Mesodermal cell (in vitro differentiated cells): ENCODE data around the gene ABCA13. TPM values are rescaled to one million over a fixed set of nuclear protein-coding genes. Genes with fewer than 3 reads are reported as not detected.
"Not testable (repeated sequence)": the region's sequence is repeated elsewhere in the genome, so short reads cannot be mapped to it uniquely, and the experiment has no call there.

ENCODE experiments used
- H3K27ac ChIP-seq: 2 replicates; pipeline ENCODE4 v1.7.0; 2013; ENCODE audit warnings: mild to moderate bottlenecking, low read depth, low read length, moderate library complexity; ENCODE audit not compliant: severe bottlenecking
- H3K36me3 ChIP-seq: 2 replicates; pipeline ENCODE4 v1.7.1; 2013; ENCODE audit warnings: mild to moderate bottlenecking, low read length, moderate library complexity; ENCODE audit not compliant: control insufficient read depth, insufficient read depth
- H3K4me1 ChIP-seq: one replicate; pipeline ENCODE4 v1.7.1; 2013; ENCODE audit warnings: mild to moderate bottlenecking, low read length; ENCODE audit not compliant: insufficient read depth, control insufficient read depth, poor library complexity, severe bottlenecking
- H3K4me3 ChIP-seq: 2 replicates; pipeline ENCODE4 v1.7.0; 2013; ENCODE audit warnings: low read length, control low read depth, mild to moderate bottlenecking; ENCODE audit not compliant: insufficient read depth, poor library complexity, severe bottlenecking; ENCODE audit errors: extremely low read depth
- H3K9me3 ChIP-seq: 2 replicates; pipeline ENCODE4 v1.7.1; 2013; ENCODE audit warnings: mild to moderate bottlenecking, low read length, moderate library complexity; ENCODE audit not compliant: control insufficient read depth
- WGBS, 2 experiments: methylation state at CpG; one replicate each; pipeline ENCODE4 v1.1.5; 2013; ENCODE audit warnings: missing lambda C conversion rate in 2 of 2; ENCODE audit not compliant: insufficient coverage in 2 of 2; 5-methylcytosine and 5-hydroxymethylcytosine counted together
- polyA plus RNA-seq, 2 experiments: library from polyadenylated mRNA; stranded (reverse); fragments of 50-300 nt; gene quantifications; one replicate each; pipeline ENCODE4 v1.2.3, GENCODE V29; 2013

ABCA13 gene
- polyA plus RNA-seq (2013, experiment 1 of 2), result 0.04 TPM
- polyA plus RNA-seq (2013, experiment 2 of 2), result 0.05 TPM

- H3K36me3 ChIP-seq, result no peaks in the 10 kb centered on the region
- 79 to 95% methylated on average over 2 to 4 of the region's 4 CpGs for WGBS, 2 experiments
- H3K27ac ChIP-seq, result no peak within 1 kb of the TSS
- no peaks in the 10 kb centered on the region for H3K9me3 ChIP-seq
- H3K4me1 ChIP-seq, result no peaks in the 10 kb centered on the region
- no peak within 1 kb of the TSS for H3K4me3 ChIP-seq
Observed at GRCh38 chr7:48171202-48171601, at the start of gene ABCA13. Gene ABCA13 (plus strand): TSS chr7:48171458. CDS start chr7:48171484, 26 bp downstream.

GRCh38 chr7:48126037-48126436 is 45.2 kb upstream of the ABCA13 start:
- Histone ChIP-seq H3K4me1 (no peaks in the 10 kb centered on the region), H3K27ac (no peak overlapping the region), H3K9me3 (no peaks in the 10 kb centered on the region), H3K4me3 (no peak overlapping the region), H3K36me3 (no peaks in the 10 kb centered on the region)
- 86 to 100% methylated on average over 2 of the region's 2 CpGs for WGBS, 2 experiments

GRCh38 chr7:48130658-48131108 is 40.6 kb upstream of the ABCA13 start:
- H3K4me1 ChIP-seq, result no peaks in the 10 kb centered on the region
- H3K27ac ChIP-seq, result no peak overlapping the region
- H3K4me3 ChIP-seq, result no peak overlapping the region
- no peaks in the 10 kb centered on the region for H3K36me3 ChIP-seq
- H3K9me3 ChIP-seq, result no peaks in the 10 kb centered on the region

GRCh38 chr7:48132792-48133191 is 38.5 kb upstream of the ABCA13 start:
- H3K4me3 ChIP-seq, result no peak overlapping the region
- H3K9me3 ChIP-seq, result no peaks in the 10 kb centered on the region
- H3K4me1 ChIP-seq, result no peaks in the 10 kb centered on the region
- no peak overlapping the region for H3K27ac ChIP-seq
- no peaks in the 10 kb centered on the region for H3K36me3 ChIP-seq

- no peaks in the 10 kb centered on the region for H3K9me3 ChIP-seq
- H3K27ac ChIP-seq, result no peak overlapping the region
- H3K4me1 ChIP-seq, result no peaks in the 10 kb centered on the region
- no peaks in the 10 kb centered on the region for H3K36me3 ChIP-seq
- no peak overlapping the region for H3K4me3 ChIP-seq
- WGBS, 2 experiments, result 88 to 92% methylated on average over 2 of the region's 3 CpGs
Observed at GRCh38 chr7:48139459-48139858, 31.8 kb upstream of the ABCA13 start.

GRCh38 chr7:48140001-48140681 is 31.1 kb upstream of the ABCA13 start:
- 78 to 88% methylated on average over 6 to 7 of the region's 7 CpGs for WGBS, 2 experiments
- Histone ChIP-seq H3K4me3 (no peak overlapping the region), H3K36me3 (no peaks in the 10 kb centered on the region), H3K4me1 (no peaks in the 10 kb centered on the region), H3K27ac (no peak overlapping the region), H3K9me3 (no peaks in the 10 kb centered on the region)

- Histone ChIP-seq H3K4me3 (no peak overlapping the region), H3K36me3 (no peaks in the 10 kb centered on the region), H3K9me3 (no peaks in the 10 kb centered on the region), H3K27ac (no peak overlapping the region), H3K4me1 (no peaks in the 10 kb centered on the region)
- WGBS, 2 experiments, result no CpG with 5 or more reads among the region's 1 CpG
Observed at GRCh38 chr7:48141521-48141920, 29.7 kb upstream of the ABCA13 start.

GRCh38 chr7:48144291-48144768 is 26.9 kb upstream of the ABCA13 start:
- no peak overlapping the region for H3K27ac ChIP-seq
- H3K9me3 ChIP-seq, result no peaks in the 10 kb centered on the region
- H3K36me3 ChIP-seq, result no peaks in the 10 kb centered on the region
- 87 to 98% methylated on average over 3 to 4 of the region's 4 CpGs for WGBS, 2 experiments
- no peaks in the 10 kb centered on the region for H3K4me1 ChIP-seq
- no peak overlapping the region for H3K4me3 ChIP-seq

- H3K9me3 ChIP-seq, result no peaks in the 10 kb centered on the region
- 88 to 100% methylated on average over 4 of the region's 4 CpGs for WGBS, 2 experiments
Observed at GRCh38 chr7:48147078-48147591, 24.1 kb upstream of the ABCA13 start.

GRCh38 chr7:48147690-48148089 is 23.6 kb upstream of the ABCA13 start:
- not testable (repeated sequence) for H3K36me3 ChIP-seq, H3K4me1 ChIP-seq, H3K27ac ChIP-seq, H3K4me3 ChIP-seq, H3K9me3 ChIP-seq
- 85 to 89% methylated on average over 4 to 6 of the region's 7 CpGs for whole genome bisulfite sequencing, 2 experiments

More at GRCh38 chr7:48147078-48147591, 24.1 kb upstream of the ABCA13 start:
- Histone ChIP-seq H3K4me3 (no peak overlapping the region), H3K27ac (no peak overlapping the region), H3K36me3 (no peaks in the 10 kb centered on the region), H3K4me1 (no peaks in the 10 kb centered on the region)

GRCh38 chr7:48148311-48148710 is 22.9 kb upstream of the ABCA13 start:
- no peaks in the 10 kb centered on the region for H3K4me1 ChIP-seq
- 73 to 100% methylated on average over 1 to 2 of the region's 2 CpGs for WGBS, 2 experiments
- no peaks in the 10 kb centered on the region for H3K9me3 ChIP-seq
- H3K27ac ChIP-seq, result no peak overlapping the region
- H3K36me3 ChIP-seq, result no peaks in the 10 kb centered on the region
- H3K4me3 ChIP-seq, result no peak overlapping the region
